HepG2 (cell line): Measurements from ENCODE around the gene WDR54. TPM values are rescaled to one million over a fixed set of nuclear protein-coding genes. Genes with fewer than 3 reads are reported as not detected.

Experiments used
- CC2D1A ChIP-seq: sonication (generic); formaldehyde crosslinking; IDR thresholded peaks from 2 replicates; pipeline ENCODE4 v1.8.1; 2023; ENCODE audit warnings: mild to moderate bottlenecking, missing genetic modification reagents
- DNMT1 ChIP-seq: sonication (generic); formaldehyde crosslinking; IDR thresholded peaks from 2 replicates; pipeline ENCODE4 v1.5.1; 2020; ENCODE audit warnings: mild to moderate bottlenecking, missing genetic modification reagents
- HCFC1 ChIP-seq: fragments of 150-350 bp; IDR thresholded peaks from 2 replicates; pipeline ENCODE4 v1.6.1; 2014; ENCODE audit warnings: low read depth, low read length
- HDAC2 ChIP-seq: sonication (generic); formaldehyde crosslinking; IDR thresholded peaks from 2 replicates; pipeline ENCODE4 v1.4.0; 2020; ENCODE audit warnings: missing genetic modification reagents
- HES4 ChIP-seq: sonication (generic); formaldehyde crosslinking; IDR thresholded peaks from 2 replicates; pipeline ENCODE4 v1.9.0; 2021; ENCODE audit warnings: mild to moderate bottlenecking, missing genetic modification reagents, borderline replicate concordance
- IKZF1 ChIP-seq: fragments of 450-650 bp; IDR thresholded peaks from 2 replicates; pipeline ENCODE4 v1.7.1; 2016
- KAT7 ChIP-seq: IDR thresholded peaks from 2 replicates; pipeline ENCODE4 v1.6.1; 2018; ENCODE audit warnings: borderline replicate concordance, missing compliant biosample characterization
- KDM1A ChIP-seq: IDR thresholded peaks from 2 replicates; pipeline ENCODE4 v1.6.1; 2016; ENCODE audit warnings: missing compliant biosample characterization
- MYNN ChIP-seq: sonication (generic); formaldehyde crosslinking; IDR thresholded peaks from 2 replicates; pipeline ENCODE4 v1.4.0; 2020; ENCODE audit warnings: mild to moderate bottlenecking, low read depth, missing genetic modification reagents
- PHF5A ChIP-seq: IDR thresholded peaks from one replicate; pipeline ENCODE4 v1.6.1; 2018; ENCODE audit warnings: low read depth, missing genetic modification reagents; ENCODE audit not compliant: unreplicated experiment
- SUZ12 ChIP-seq: fragments of 150-350 bp; IDR thresholded peaks from 2 replicates; pipeline ENCODE4 v1.6.1; 2014; ENCODE audit warnings: low read depth, low read length
- ZFP62 ChIP-seq: sonication (generic); formaldehyde crosslinking; IDR thresholded peaks from 2 replicates; pipeline ENCODE4 v1.4.0; 2020; ENCODE audit warnings: missing genetic modification reagents
- ZNF598 ChIP-seq: sonication (generic); formaldehyde crosslinking; IDR thresholded peaks from 2 replicates; pipeline ENCODE4 v1.5.1; 2020; ENCODE audit warnings: mild to moderate bottlenecking, missing genetic modification reagents, borderline replicate concordance
- polyA plus RNA-seq, 8 experiments: library from polyadenylated mRNA; depleted of rRNA in 3 of 8; stranded (reverse) in 7 of 8; unstranded in 1 of 8; fragments of >200 nt; fragmentation: Illumina TruSeq in 4 of 8; extraction: Trizol in 4 of 8; gene quantifications; 2 replicates each; pipeline versions ENCODE4 v1.2.1 to v1.2.3, GENCODE V29; 2011 to 2016; ENCODE audit warnings: low read depth in 4 of 8, missing spikeins in 1 of 8, mixed read lengths in 1 of 8; ENCODE audit not compliant: insufficient read depth in 1 of 8
- total RNA-seq, 5 experiments: library from RNA; depleted of rRNA; stranded (reverse); fragments of >200 nt; fragmentation: Illumina TruSeq; extraction: Trizol; gene quantifications; 2 replicates each; pipeline ENCODE4 v1.2.3, GENCODE V29; 2016; ENCODE audit warnings: low read depth in 1 of 5
- TF ChIP-seq, protein P1 (sequence below): sonication (generic); formaldehyde crosslinking; conservative IDR thresholded peaks from 2 replicates; pipeline ENCODE4 v1.5.0; 2020; ENCODE audit warnings: missing genetic modification reagents
- TF ChIP-seq, protein P2 (sequence below): sonication (generic); formaldehyde crosslinking; IDR thresholded peaks from 2 replicates; pipeline ENCODE4 v1.4.0; 2020; ENCODE audit warnings: mild to moderate bottlenecking, low read depth, missing genetic modification reagents
- TF ChIP-seq, protein P3 (sequence below): sonication (generic); formaldehyde crosslinking; IDR thresholded peaks from 2 replicates; pipeline ENCODE4 v1.8.1; 2023; ENCODE audit warnings: mild to moderate bottlenecking, moderate library complexity, missing genetic modification reagents
- TF ChIP-seq, protein P4 (sequence below), 2 experiments: sonication (generic) in 1 of 2; formaldehyde crosslinking in 1 of 2; IDR thresholded peaks; 2 replicates each; pipeline versions ENCODE4 v1.4.0 to v1.6.1; 2018 to 2020; ENCODE audit warnings: missing genetic modification reagents in 2 of 2, borderline replicate concordance in 1 of 2, low read depth in 1 of 2, mild to moderate bottlenecking in 1 of 2, missing biosample characterization in 1 of 2
- TF ChIP-seq, protein P5 (sequence below): sonication (generic); formaldehyde crosslinking; conservative IDR thresholded peaks from 2 replicates; pipeline ENCODE4 v1.4.0; 2020; ENCODE audit warnings: missing genetic modification reagents
- TF ChIP-seq, protein P6 (sequence below): fragments of 450-650 bp; IDR thresholded peaks from 2 replicates; pipeline ENCODE4 v1.6.1; 2017

The WDR54 gene
- total and polyA plus RNA-seq, 2 of the 13 experiments (the other 11 are each of a cell fraction or from before 2014, with no cell fraction given): 2.0 to 17.3 TPM

DNA sequence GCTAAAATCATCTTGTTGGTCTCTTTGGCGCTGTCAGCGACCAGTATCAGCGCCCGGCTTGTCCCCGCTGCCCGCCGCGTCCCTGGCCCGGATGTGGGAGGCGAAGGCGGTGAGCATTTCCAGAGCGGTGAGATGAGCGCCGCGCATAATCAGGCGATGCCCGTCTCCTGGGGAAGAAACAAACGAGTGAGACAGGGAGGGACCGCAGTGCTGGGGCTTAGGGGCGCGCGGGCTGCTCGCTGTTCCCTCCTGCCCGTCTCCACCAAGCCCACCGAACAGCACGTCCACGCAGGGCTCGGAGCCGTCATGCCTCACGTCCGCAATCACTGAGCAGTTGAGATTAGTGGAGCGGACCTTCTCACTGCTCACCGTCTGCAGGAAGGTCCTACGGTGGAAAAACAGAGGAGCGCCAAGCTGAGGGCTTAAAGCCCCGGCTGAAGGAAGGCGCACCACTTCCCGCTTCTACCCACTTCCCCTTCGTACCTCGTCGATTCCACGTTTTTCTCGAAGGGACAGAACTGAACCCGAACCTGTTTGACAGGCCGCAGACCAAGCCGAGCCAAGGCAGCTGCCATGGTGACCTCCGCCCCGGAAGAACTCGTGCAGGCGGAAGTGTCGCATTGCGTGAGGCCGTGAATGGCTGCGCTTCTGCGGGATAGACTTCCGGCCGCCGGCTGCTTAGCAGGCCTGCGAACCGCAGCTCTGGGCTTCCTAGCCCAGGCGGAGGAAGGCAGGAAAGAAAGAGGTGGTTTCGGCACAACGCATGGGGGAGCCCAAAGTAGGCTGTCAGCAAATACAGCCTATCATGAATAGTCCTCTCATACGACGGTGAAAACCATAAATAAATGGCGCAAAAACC, 50.8 kb downstream of the WDR54 start, which contains the start of gene MRPL53 (continued):
- TF ChIP-seq CC2D1A (CRISPR knock-in tag) (no peak), SUZ12 (no peak), ZNF598 (CRISPR knock-in tag) (peak; percentile 99), KDM1A (CRISPR knock-in tag) (no peak), HCFC1 (peak; percentile 77), ZFP62 (CRISPR knock-in tag) (no peak), HDAC2 (CRISPR knock-in tag) (peak; percentile 93), IKZF1 (no peak), HES4 (CRISPR knock-in tag) (no peak; the same call in none of the 2 replicates), MYNN (CRISPR knock-in tag) (peak; percentile 58; the same call in 1 of the 2 replicates), DNMT1 (peak; percentile 96), KAT7 (CRISPR knock-in tag) (peak; percentile 90), PHF5A (CRISPR knock-in tag) (peak; percentile 100)
- TF ChIP-seq, protein P1, sequence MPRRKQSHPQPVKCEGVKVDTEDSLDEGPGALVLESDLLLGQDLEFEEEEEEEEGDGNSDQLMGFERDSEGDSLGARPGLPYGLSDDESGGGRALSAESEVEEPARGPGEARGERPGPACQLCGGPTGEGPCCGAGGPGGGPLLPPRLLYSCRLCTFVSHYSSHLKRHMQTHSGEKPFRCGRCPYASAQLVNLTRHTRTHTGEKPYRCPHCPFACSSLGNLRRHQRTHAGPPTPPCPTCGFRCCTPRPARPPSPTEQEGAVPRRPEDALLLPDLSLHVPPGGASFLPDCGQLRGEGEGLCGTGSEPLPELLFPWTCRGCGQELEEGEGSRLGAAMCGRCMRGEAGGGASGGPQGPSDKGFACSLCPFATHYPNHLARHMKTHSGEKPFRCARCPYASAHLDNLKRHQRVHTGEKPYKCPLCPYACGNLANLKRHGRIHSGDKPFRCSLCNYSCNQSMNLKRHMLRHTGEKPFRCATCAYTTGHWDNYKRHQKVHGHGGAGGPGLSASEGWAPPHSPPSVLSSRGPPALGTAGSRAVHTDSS: no peak
- TF ChIP-seq, protein P2, sequence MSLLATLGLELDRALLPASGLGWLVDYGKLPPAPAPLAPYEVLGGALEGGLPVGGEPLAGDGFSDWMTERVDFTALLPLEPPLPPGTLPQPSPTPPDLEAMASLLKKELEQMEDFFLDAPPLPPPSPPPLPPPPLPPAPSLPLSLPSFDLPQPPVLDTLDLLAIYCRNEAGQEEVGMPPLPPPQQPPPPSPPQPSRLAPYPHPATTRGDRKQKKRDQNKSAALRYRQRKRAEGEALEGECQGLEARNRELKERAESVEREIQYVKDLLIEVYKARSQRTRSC (CRISPR knock-in tag): peak; percentile 97
- TF ChIP-seq, protein P3, sequence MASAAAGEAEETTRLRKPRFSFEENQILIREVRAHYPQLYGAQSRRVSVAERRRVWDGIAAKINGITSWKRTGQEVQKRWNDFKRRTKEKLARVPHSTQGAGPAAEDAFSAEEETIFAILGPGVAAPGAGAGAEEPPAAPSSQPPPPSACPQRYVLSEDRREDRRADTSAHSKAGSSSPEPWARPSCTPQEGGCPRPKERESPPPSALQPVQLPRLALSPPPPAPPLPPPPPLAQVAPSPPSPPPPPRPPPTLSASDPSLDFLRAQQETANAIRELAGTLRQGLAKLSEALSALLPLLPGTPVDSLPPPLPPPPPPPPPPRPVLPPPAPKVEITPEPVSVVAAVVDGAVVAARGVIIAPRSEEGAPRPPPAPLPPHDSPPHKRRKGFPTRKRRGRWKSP (CRISPR knock-in tag): peak; percentile 88
- TF ChIP-seq, protein P4, sequence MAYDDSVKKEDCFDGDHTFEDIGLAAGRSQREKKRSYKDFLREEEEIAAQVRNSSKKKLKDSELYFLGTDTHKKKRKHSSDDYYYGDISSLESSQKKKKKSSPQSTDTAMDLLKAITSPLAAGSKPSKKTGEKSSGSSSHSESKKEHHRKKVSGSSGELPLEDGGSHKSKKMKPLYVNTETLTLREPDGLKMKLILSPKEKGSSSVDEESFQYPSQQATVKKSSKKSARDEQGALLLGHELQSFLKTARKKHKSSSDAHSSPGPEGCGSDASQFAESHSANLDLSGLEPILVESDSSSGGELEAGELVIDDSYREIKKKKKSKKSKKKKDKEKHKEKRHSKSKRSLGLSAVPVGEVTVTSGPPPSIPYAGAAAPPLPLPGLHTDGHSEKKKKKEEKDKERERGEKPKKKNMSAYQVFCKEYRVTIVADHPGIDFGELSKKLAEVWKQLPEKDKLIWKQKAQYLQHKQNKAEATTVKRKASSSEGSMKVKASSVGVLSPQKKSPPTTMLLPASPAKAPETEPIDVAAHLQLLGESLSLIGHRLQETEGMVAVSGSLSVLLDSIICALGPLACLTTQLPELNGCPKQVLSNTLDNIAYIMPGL (CRISPR knock-in tag; IDR thresholded peaks at IDR 0.05; ENCODE audit: borderline replicate concordance in 1 of 2, low read depth in 1 of 2): peak; percentile 89 to 96; a peak in 3 of 4 replicates
- TF ChIP-seq, protein P5, sequence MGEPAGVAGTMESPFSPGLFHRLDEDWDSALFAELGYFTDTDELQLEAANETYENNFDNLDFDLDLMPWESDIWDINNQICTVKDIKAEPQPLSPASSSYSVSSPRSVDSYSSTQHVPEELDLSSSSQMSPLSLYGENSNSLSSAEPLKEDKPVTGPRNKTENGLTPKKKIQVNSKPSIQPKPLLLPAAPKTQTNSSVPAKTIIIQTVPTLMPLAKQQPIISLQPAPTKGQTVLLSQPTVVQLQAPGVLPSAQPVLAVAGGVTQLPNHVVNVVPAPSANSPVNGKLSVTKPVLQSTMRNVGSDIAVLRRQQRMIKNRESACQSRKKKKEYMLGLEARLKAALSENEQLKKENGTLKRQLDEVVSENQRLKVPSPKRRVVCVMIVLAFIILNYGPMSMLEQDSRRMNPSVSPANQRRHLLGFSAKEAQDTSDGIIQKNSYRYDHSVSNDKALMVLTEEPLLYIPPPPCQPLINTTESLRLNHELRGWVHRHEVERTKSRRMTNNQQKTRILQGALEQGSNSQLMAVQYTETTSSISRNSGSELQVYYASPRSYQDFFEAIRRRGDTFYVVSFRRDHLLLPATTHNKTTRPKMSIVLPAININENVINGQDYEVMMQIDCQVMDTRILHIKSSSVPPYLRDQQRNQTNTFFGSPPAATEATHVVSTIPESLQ (CRISPR knock-in tag): peak; percentile 87; the same call in 1 of the 2 replicates
- TF ChIP-seq, protein P6, sequence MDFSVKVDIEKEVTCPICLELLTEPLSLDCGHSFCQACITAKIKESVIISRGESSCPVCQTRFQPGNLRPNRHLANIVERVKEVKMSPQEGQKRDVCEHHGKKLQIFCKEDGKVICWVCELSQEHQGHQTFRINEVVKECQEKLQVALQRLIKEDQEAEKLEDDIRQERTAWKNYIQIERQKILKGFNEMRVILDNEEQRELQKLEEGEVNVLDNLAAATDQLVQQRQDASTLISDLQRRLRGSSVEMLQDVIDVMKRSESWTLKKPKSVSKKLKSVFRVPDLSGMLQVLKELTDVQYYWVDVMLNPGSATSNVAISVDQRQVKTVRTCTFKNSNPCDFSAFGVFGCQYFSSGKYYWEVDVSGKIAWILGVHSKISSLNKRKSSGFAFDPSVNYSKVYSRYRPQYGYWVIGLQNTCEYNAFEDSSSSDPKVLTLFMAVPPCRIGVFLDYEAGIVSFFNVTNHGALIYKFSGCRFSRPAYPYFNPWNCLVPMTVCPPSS: no peak
